Neuron (in vitro differentiated cells): ENCODE data around the gene URI1.

Source experiments
- H2AFZ ChIP-seq: one replicate; pipeline ENCODE4 v1.6.1; 2013; ENCODE audit warnings: low read depth, mild to moderate bottlenecking, inconsistent platforms, low read length, moderate library complexity
- H3K27me3 ChIP-seq: one replicate; pipeline ENCODE4 v1.6.1; 2013; ENCODE audit warnings: low read length; ENCODE audit not compliant: insufficient read depth
- H3K36me3 ChIP-seq: one replicate; pipeline ENCODE4 v1.6.1; 2013; ENCODE audit warnings: low read length; ENCODE audit not compliant: insufficient read depth
- H3K4me1 ChIP-seq: one replicate; pipeline ENCODE4 v1.6.1; 2013; ENCODE audit warnings: low read length; ENCODE audit not compliant: insufficient read depth
- H3K4me3 ChIP-seq: 2 replicates; pipeline ENCODE4 v1.5.1; 2013; ENCODE audit warnings: mild to moderate bottlenecking, low read length, moderate library complexity
- H3K9me3 ChIP-seq: one replicate; pipeline ENCODE4 v1.6.1; 2013; ENCODE audit warnings: low read length

The URI1 gene

GRCh38 chr19:29926031-29926430, 16.0 kb upstream of the URI1 start:
- H3K4me3 ChIP-seq = no peak overlapping the region
- no peaks in the 10 kb centered on the region for H3K4me1 ChIP-seq
- no peaks in the 10 kb centered on the region for H3K36me3 ChIP-seq
- H3K9me3 ChIP-seq = peaks cover 3% of the 10 kb centered on the region
- H3K27me3 ChIP-seq = peaks cover 4% of the 10 kb centered on the region
- no peak overlapping the region for H2AFZ ChIP-seq

GRCh38 chr19:29926801-29927200, 15.2 kb upstream of the URI1 start:
- Histone ChIP-seq H3K9me3 (peaks cover 3% of the 10 kb centered on the region), H3K36me3 (no peaks in the 10 kb centered on the region), H2AFZ (no peak overlapping the region), H3K4me3 (no peak overlapping the region), H3K4me1 (no peaks in the 10 kb centered on the region), H3K27me3 (peaks cover 4% of the 10 kb centered on the region)

DNA sequence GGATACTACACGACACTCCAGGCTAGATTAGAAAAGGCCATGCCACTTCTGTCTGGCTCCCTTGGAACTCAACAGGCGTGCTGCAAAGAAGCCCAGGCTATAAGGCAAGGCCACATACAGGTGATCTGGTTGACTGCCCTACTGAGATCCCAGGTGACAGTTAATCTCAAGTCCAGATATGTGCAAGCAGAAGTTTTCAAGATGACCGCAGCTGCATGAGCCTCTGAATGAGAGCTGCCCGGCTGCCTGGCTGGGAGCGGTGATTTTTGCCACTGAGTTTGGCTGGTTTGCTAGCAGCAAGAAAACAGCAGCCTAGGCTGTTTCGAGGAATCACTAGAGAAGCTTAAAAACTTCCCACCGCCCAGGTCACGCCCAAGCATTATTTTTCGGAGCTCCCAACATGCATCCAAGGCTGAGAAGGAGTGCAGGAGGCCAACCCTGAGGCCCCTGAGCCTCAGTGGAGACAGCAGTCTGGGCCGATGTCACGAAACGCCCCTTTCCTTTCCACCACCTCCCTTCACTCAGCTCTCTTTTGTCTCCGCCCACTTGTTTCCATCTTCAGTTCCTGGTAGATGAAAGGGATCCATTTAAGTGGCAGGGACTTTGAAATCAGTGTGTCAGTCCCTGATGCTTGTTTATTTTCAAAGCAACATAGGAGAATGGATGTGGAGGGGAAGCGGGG, 14.0 kb upstream of the URI1 start:
- no peaks in the 10 kb centered on the region for H3K4me1 ChIP-seq
- H3K9me3 ChIP-seq = peaks cover 3% of the 10 kb centered on the region
- H3K36me3 ChIP-seq = no peaks in the 10 kb centered on the region
- peak overlapping the region; percentile 6 for H2AFZ ChIP-seq
- H3K4me3 ChIP-seq = peak overlapping the region; percentile 17
- peaks cover 4% of the 10 kb centered on the region for H3K27me3 ChIP-seq

GRCh38 chr19:29928831-29929230, 13.2 kb upstream of the URI1 start:
- Histone ChIP-seq H2AFZ (peak overlapping the region; percentile 6), H3K4me3 (no peak overlapping the region), H3K36me3 (no peaks in the 10 kb centered on the region)

DNA sequence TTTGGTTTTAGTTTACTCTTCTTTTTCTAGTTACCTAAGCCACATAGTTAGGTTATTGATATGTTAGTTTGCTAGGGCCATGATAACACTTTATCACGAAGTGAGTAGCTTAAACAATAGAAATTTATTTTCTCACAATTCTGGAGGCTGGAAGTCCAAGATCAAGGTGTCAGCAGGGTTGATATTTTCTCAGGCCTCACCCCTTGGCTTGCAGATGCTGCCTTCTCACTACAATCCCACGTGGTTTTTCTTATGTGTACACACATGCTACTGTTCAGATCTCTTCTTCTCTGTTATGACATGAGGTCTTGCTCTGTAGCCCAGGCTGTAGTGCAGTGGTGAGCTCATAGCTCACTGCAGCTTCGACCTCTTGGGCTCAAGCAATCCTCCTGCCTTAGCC, 7.8 kb upstream of the URI1 start:
- no peak overlapping the region for H2AFZ ChIP-seq

More at GRCh38 chr19:29928831-29929230, 13.2 kb upstream of the URI1 start:
- Histone ChIP-seq H3K27me3 (peaks cover 4% of the 10 kb centered on the region), H3K9me3 (no peaks in the 10 kb centered on the region), H3K4me1 (no peaks in the 10 kb centered on the region)

DNA sequence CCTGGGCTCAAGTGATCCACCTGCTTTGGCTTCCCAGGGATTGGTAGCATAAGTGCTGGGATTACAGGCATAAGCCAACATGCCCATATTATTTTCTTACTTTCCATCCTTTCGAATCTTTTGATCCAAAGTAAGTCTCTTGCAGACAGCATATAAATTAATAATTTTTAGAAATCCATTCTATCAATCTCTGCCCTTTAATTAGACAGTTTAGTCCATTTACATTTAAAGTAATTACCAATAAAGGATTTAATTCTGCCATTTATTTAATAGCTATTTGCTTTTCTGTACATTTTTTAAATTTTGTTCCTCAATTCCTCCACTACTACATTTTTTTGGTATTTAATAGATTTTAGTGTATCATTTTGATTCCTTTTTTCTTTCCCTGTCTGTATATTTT, 7.3 kb upstream of the URI1 start:
- Histone ChIP-seq H2AFZ (no peak overlapping the region), H3K36me3 (no peaks in the 10 kb centered on the region), H3K4me1 (no peaks in the 10 kb centered on the region), H3K4me3 (no peak overlapping the region), H3K27me3 (no peaks in the 10 kb centered on the region), H3K9me3 (peaks cover 3% of the 10 kb centered on the region)

More for the DNA sequence above, 7.8 kb upstream of the URI1 start:
- no peaks in the 10 kb centered on the region for H3K4me1 ChIP-seq
- H3K27me3 ChIP-seq = no peaks in the 10 kb centered on the region
- no peak overlapping the region for H3K4me3 ChIP-seq
- peaks cover 3% of the 10 kb centered on the region for H3K9me3 ChIP-seq
- H3K36me3 ChIP-seq = no peaks in the 10 kb centered on the region

DNA sequence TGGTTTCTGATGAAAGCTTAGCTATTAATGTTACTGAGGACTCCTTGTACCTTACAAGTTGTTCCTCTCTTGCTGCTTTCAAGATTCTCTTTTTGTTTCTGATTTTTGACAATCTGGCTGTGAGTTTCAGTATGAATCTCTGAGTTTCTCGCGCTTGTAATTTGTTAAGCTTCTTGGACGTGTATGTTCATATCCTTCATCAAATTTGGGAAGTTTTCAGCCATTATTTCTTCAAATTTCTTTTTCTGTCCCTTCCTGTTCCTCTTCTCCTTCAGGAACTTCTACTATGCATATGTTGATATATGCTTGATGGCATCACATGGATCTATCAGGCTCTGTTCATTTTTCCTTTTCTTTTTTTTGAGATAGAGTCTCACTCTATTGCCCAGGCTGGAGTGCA, 5.6 kb upstream of the URI1 start:
- Histone ChIP-seq H2AFZ (no peak overlapping the region), H3K4me1 (no peaks in the 10 kb centered on the region), H3K27me3 (no peaks in the 10 kb centered on the region), H3K4me3 (no peak overlapping the region), H3K36me3 (no peaks in the 10 kb centered on the region), H3K9me3 (peaks cover 3% of the 10 kb centered on the region)

DNA sequence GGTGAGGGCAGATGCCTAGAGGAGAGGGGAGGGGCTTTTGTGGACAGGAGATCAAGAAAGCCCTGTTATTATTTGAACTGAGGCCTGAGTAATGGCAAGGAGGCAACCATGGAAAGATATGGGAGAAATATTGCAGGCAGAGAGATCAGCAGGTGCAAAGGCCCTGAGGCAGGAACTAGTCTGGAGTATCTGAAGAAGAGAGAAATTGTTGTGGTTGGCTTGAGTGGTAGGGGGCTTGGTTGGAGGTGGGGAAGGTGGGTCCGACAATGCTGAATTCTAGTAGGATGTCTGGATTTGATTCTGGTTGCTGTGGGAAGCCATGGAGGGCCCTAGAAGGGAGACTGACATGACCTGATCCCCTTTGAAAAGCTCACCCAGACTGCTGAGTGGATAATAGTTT, 2.4 kb upstream of the URI1 start:
- H3K36me3 ChIP-seq = no peaks in the 10 kb centered on the region
- H2AFZ ChIP-seq = no peak overlapping the region
- no peaks in the 10 kb centered on the region for H3K9me3 ChIP-seq
- H3K4me3 ChIP-seq = no peak overlapping the region
- peaks cover 4% of the 10 kb centered on the region for H3K4me1 ChIP-seq
- H3K27me3 ChIP-seq = no peaks in the 10 kb centered on the region

DNA sequence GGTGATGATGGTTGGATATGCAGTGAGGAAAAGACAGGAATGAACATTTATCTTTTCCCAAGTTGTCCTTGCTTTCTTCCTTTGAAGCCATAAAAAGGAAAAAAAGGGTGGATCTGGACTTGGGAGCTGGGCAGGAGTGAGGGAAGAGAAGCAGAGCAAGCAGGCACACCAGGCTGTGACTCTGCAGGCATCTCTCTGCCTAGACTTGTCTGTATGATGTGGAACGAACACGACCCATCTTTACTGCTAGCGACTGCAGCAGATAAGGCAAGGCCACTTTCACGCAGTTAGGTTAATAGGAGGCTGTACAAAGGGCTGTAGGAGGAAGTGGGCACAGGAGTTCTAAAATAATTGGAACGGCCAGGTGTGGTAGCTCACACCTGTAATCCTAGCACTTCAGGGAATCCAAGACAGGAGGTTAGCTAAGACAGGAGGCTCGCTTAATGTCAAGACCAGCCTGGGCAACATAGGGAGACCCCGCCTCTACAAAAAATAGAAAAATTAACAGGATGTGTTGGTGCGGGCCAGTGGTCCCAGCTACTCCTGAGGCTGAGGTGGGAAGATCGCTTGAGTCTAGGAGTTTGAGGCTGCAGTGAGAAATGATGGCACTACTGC, 961 bp upstream of the URI1 start:
- Histone ChIP-seq H3K4me3 (no peak overlapping the region), H3K36me3 (no peaks in the 10 kb centered on the region), H3K4me1 (peaks cover 4% of the 10 kb centered on the region), H3K27me3 (no peaks in the 10 kb centered on the region), H3K9me3 (no peaks in the 10 kb centered on the region), H2AFZ (no peak overlapping the region)

DNA sequence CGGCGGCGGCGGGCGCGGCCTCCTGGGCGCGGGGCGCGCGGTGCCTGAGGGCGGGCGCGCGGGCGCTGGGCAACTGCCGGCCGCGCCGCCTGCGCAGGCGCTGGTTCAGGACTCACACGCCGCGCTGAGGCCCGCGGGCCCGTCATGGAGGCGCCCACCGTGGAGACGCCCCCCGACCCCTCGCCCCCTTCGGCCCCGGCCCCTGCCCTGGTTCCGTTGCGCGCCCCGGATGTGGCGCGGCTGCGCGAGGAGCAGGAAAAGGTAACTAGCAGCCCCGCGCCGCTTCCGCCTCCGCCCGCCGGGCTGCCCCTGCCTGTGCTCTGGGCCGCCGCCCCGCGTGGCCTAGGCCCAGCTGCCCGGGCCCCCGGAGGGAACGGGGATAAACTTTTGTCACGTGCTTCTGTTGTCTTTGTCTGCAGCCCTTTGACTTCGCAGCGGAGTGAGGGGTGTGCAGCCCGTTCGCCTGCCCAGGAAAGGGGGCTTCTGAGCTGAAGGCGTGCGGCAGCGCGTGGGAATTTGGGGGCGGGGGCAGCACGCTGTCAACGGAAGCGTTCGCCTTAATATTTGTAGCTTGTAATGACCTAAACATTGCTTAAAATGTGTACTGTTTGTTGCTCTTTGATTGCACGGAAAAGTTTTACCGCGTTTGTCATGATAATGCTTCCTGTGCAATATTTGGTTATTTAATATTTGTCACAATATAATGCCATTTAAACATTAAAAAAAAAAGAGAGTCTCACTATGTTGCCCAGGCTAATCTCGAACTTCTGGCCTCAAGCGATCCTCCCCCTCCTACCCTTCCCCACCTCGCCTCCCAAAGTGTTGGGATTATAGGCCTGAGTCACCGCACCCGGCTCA, 594 bp downstream of the URI1 start:
- Histone ChIP-seq H3K27me3 (no peaks in the 10 kb centered on the region), H3K4me1 (peaks cover 4% of the 10 kb centered on the region), H3K36me3 (no peaks in the 10 kb centered on the region), H2AFZ (peak overlapping the region; percentile 93), H3K4me3 (peak overlapping the region; percentile 72), H3K9me3 (no peaks in the 10 kb centered on the region)

- H2AFZ ChIP-seq = no peak overlapping the region
- peak overlapping the region; percentile 72 for H3K4me3 ChIP-seq
- H3K9me3 ChIP-seq = peaks cover 2% of the 10 kb centered on the region
- no peaks in the 10 kb centered on the region for H3K36me3 ChIP-seq
- no peaks in the 10 kb centered on the region for H3K27me3 ChIP-seq
- H3K4me1 ChIP-seq = peaks cover 4% of the 10 kb centered on the region
These were observed 1.6 kb downstream of the URI1 start for GRCh38 chr19:29943615-29944014.

DNA sequence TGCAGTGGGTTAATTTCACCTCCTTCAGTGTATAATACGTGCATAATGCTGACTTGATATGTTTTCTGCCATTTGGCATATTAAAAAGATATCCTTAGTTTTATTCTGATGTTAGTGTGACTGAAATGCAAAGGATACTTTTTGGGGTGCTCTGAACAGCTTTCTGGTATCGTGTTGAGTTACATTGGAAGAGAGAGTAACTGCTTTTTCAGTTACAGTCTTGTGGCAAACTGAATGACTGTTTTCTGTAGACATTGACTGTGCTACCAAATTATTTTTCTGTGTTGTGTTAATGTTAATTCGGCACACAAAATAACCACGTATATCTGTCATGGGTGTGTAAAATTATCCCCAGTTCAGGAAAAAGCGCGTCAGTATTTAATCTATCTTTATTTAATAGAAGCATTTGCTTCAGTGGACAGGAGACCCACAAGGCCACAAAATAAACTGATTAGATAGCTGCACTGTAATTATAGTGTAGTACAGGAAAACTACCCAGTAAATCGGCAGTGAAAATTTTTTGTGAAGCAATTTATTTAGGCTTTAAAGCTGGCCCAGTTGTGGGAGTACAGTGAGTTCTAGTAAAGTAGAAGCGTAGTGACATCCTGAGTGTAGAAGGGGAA, 2.5 kb downstream of the URI1 start:
- H3K9me3 ChIP-seq = peaks cover 2% of the 10 kb centered on the region
- H3K36me3 ChIP-seq = no peaks in the 10 kb centered on the region
- no peak overlapping the region for H3K4me3 ChIP-seq
- H3K27me3 ChIP-seq = no peaks in the 10 kb centered on the region
- no peak overlapping the region for H2AFZ ChIP-seq
- peaks cover 4% of the 10 kb centered on the region for H3K4me1 ChIP-seq

- Histone ChIP-seq H2AFZ (no peak overlapping the region), H3K4me1 (peaks cover 4% of the 10 kb centered on the region), H3K4me3 (no peak overlapping the region), H3K36me3 (no peaks in the 10 kb centered on the region), H3K27me3 (no peaks in the 10 kb centered on the region), H3K9me3 (peaks cover 2% of the 10 kb centered on the region)
These were observed 3.0 kb downstream of the URI1 start for GRCh38 chr19:29945017-29945416.
